NCI-H226 (cell line): ENCODE measurements around the gene STOML1.

ENCODE experiments used
- DNase-seq: peaks from one replicate; pipeline ENCODE4 v3.0.0-alpha.2; 2015

STOML1 gene

GRCh38 chr15:73959012-73959581 is 33.0 kb downstream of the STOML1 start:
- peak; percentile 57 for DNase-seq

GRCh38 chr15:73957785-73958184 is 34.3 kb downstream of the STOML1 start:
- DNase-seq, result no peak

GRCh38 chr15:73957276-73957675 is 34.8 kb downstream of the STOML1 start:
- peak; percentile 37 for DNase-seq

- DNase-seq, result peak; percentile 100
These were observed 35.4 kb downstream of the STOML1 start for GRCh38 chr15:73956743-73957135.

- no peak for DNase-seq
These were observed 36.0 kb downstream of the STOML1 start for GRCh38 chr15:73955861-73956742.

GRCh38 chr15:73955326-73955725 is 36.8 kb downstream of the STOML1 start:
- no peak for DNase-seq

GRCh38 chr15:73954188-73955145 is 37.6 kb downstream of the STOML1 start:
- DNase-seq, result no peak

GRCh38 chr15:73952913-73953750 is 39.0 kb downstream of the STOML1 start:
- DNase-seq, result no peak

- no peak for DNase-seq
These were observed 39.8 kb downstream of the STOML1 start for GRCh38 chr15:73952171-73952912.

GRCh38 chr15:73951601-73952000 is 40.5 kb downstream of the STOML1 start:
- DNase-seq, result no peak

- DNase-seq, result peak; percentile 93
These were observed 41.1 kb downstream of the STOML1 start for GRCh38 chr15:73950831-73951561.

- no peak for DNase-seq
These were observed 41.6 kb downstream of the STOML1 start for GRCh38 chr15:73950479-73950830.

GRCh38 chr15:73949496-73949895 is 42.6 kb downstream of the STOML1 start:
- DNase-seq, result no peak

- no peak for DNase-seq
These were observed 43.1 kb downstream of the STOML1 start for GRCh38 chr15:73948982-73949381.

- no peak for DNase-seq
These were observed 43.7 kb downstream of the STOML1 start for GRCh38 chr15:73948396-73948795.

- DNase-seq, result no peak
These were observed 44.4 kb downstream of the STOML1 start for GRCh38 chr15:73947651-73948050.

GRCh38 chr15:73946795-73947370 is 45.2 kb downstream of the STOML1 start:
- DNase-seq, result no peak

GRCh38 chr15:73946046-73946721 is 45.9 kb downstream of the STOML1 start:
- no peak for DNase-seq

GRCh38 chr15:73945130-73945508 is 47.0 kb downstream of the STOML1 start:
- DNase-seq, result no peak
